RPMI8226 (cell line): ENCODE measurements around the gene MOGAT2.
"Not testable (repeated sequence)": the region's sequence is repeated elsewhere in the genome, so short reads cannot be mapped to it uniquely, and the experiment has no call there.

Experiments
- DNase-seq: peaks from one replicate; pipeline ENCODE4 v3.0.0-alpha.2; 2015

The MOGAT2 gene

GRCh38 chr11:75719340-75720239 lies 2.0 kb downstream of the MOGAT2 start:
- no peak for DNase-seq

DNA sequence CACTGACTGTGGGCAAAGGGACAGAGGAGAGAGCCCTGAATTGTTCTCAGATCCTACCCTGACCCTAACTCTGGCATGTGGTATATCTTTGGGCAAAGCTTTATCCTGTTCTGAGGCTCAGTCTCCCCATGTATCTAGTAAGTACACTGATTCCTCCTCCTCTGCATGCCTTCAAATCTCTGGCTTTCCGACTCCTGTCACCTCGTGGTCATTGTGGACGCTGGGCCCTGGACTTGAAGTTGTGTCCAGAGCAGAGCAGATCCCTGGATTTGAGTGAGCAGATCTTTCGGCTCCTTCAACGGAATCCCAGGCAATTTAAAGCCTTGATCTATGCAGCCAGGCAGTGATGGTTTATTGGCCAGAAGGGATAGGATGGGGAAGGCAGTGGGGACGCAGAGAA lies 3.0 kb downstream of the MOGAT2 start:
- DNase-seq, result no peak

DNA sequence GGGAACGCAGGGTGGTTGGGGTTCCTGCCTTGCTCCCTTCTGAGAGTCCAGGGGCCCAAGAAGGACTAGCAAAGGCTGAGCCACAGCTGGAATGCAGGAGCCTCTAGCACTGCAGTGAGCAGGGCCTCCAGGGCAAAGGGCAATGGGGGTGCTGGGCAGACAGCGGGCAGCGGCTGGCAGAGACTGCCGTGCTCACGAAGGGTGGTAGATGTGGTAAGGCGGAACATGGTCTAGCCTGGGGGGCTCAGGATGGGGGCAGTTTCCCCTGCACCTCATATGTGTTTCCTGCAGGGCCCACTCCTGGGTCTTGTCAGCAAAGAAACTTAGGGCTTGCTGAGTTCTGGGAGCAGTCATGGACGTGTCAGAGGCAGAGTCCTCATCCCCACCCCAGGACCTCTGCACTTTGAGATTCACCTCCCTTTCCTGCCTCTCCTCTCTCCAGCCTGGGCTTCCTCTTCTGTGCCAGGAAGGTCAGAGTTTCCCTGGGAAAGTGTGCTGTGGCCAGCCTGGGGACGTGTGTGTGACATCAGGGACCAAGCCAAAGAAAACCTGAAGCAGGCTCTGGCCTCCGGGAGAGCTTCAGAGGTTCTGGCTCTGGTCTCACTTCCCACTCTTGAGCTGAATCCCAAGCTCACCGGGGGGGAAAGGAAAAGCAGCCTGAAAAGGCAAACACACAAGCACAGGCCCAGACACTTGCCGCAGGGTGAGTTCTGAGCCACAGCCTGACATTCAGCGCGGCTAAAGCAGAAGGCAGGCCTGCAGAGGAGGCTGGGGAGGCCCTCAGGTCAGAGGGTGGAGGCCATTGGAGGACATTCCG lies 4.4 kb downstream of the MOGAT2 start:
- no peak for DNase-seq

GRCh38 chr11:75722669-75723042 lies 5.0 kb downstream of the MOGAT2 start:
- DNase-seq, result peak; percentile 98

GRCh38 chr11:75725547-75726320 lies 8.1 kb downstream of the MOGAT2 start:
- no peak for DNase-seq

DNA sequence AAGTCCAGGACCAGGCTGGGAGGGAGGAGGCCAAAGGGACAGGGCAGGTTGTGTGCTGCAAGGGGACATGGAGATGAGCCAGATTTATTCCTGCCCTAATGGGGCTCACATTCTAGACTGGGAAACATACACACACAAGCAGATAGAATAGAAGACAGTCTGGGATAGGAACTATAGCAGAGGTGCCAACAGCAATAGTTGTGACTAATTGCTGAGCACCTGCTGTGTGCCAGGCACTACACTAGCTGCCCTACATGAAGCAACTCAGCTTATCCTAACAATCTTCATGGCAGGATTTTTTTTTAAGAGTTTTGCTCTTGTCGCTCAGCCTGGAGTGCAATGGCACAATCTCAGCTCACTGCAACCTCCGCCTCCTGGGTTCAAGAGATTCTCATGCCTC lies 11.4 kb downstream of the MOGAT2 start:
- no peak for DNase-seq

- DNase-seq, result no peak
These were observed 13.5 kb downstream of the MOGAT2 start for GRCh38 chr11:75731095-75731494.

- no peak for DNase-seq
These were observed 15.4 kb downstream of the MOGAT2 start for GRCh38 chr11:75733071-75733430.

DNA sequence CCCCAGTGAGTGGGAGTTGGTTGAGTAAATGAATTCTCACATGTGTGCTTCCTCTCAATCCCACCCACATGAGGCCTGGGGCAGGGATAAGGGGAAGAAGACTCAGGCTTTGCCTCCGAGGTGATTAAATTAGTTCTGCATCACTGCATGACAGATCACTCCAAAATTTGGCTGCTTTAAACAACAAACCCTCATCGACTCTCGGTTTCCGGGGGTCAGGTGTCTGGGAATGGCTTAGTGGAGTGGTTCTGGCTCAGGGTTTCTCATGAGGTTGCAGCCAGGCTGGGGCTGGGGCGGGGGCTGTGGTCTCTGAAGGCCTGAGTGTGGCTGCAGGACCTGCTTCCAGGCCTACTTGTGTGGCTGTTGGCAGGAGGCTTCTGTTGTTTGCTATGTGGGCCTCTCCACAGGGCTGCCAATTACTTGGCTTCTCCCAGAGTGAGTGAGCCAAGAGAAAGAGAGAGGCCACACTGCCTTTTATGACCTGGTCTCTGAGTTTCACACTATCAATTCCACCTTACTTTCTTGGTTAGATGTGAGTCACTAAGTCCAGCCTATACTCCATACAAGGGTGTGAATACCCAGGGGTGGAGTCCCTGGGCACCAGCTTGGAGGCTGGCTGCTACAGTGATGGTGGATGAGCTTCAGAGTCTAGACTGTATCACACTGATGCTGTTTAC lies 15.9 kb downstream of the MOGAT2 start:
- DNase-seq, result no peak

GRCh38 chr11:75734491-75735180 lies 17.0 kb downstream of the MOGAT2 start:
- peak; percentile 91 for DNase-seq

GRCh38 chr11:75735181-75735845 lies 17.7 kb downstream of the MOGAT2 start:
- DNase-seq, result no peak

DNA sequence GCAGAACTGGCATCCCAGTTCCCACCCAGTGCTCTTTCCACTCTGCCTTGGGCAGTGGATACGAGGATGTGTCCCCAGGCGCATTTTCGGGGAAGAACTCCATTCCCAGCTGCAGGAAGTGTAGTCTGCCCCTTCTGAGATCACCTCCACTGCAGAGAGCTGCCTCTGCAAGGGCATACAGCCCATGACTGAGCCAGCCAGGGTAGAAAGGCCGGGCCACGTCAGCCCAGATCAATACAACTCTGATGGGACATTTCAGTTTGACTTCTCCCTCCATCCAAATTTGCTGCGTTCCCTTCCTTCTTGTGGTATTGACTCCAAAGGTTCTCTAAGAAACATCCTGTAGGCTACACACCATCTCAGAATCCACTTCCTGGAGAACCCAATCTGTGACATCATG lies 19.7 kb downstream of the MOGAT2 start:
- DNase-seq, result no peak

DNA sequence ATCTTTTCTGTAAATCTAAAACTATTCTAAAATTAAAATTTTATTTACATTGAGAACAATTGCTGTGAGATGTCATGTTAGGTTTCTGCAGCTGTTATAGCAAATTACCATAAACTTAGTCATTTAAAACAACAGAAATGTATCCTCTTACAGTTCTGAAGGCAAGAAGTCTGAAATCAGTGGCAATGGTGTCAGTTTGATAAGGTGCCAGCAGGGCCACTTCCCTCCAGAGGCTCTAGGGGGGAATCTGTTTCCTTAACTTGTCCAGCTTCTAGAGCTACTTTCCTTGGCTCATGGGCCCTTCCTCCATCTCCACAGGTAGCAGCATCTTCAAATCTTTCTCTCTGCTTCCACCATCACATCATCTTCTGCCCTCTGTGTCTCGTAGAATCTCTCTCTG lies 23.0 kb downstream of the MOGAT2 start:
- DNase-seq, result no peak

DNA sequence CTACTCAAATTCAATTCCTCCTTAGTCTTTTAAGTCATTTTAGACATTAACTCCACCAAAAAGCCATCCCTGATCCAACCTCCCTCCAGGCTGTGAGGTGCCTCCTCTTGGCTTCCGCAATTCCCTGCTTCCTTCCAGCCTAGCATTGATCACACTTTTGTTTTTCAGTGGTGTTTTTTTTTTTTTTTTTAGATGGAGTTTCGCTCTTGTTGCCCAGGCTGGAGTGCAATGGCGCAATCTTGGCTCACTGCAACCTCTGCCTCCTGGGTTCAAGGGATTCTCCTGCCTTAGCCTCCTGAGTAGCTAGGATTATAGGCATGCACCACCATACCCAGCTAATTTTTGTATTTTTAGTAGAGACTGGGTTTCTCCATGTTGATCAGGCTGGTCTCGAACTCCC lies 25.5 kb downstream of the MOGAT2 start:
- DNase-seq, result not testable (repeated sequence)

DNA sequence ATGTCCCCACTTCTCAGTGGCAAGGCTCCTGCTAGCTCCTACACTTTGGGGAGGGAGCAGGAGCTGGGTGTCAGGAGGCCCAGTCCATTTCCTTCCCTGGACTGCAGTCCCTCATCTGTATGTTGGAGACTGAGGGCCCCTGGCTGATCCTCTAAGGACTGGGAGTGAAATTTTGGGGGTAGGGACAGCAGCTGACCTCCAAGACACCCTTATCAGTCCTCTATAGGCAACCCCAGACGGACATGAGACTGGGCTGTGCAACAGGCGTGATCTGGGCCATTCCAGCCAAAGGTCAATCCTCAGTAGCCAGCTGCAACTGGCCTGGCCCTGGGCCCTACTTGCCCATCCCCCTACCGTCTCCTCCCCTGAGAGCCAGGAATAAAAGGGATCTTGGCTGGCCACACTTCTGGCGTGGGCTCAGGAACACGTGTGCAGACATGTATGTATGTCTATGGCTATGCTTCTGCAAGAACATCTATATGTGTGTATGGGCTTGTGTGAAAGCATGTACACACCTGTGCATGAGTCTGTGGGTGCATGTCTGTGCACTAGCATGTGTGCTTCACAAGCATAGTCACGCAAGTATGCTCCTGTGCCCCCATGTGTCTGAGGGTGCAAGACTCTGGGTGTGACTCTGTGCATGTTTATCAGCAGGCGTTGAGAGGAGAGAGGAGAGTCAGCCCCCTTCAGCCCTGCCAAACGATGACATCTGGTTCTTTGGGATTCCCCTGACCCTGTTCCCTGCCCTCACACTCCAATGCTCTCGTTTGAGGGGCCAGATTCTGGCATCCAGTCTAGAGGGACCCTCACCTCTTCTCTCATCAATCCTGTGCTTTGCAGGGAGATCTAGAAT lies 26.3 kb downstream of the MOGAT2 start:
- DNase-seq, result no peak

GRCh38 chr11:75745807-75746206 lies 28.2 kb downstream of the MOGAT2 start:
- DNase-seq, result no peak

- not testable (repeated sequence) for DNase-seq
These were observed 31.2 kb downstream of the MOGAT2 start for GRCh38 chr11:75748729-75749273.

DNA sequence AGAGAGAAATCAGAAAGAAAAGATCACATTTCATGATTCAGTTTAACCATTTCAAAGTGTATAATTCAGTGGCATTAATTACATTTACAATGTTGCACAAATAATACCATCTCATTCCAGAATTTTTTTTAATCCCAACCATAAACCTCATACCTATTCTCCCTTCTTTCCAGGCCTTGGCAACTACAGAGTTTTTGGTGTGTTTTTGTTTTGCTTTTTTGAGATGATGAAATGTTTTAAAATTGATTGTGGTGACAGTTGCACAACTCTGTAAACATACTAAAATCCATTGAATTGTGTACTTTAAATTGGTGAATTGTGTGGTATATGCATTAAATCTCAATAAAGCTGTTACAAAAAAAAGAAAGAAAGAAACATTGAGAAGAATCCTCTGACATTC lies 37.3 kb downstream of the MOGAT2 start:
- DNase-seq, result not testable (repeated sequence)

- no peak for DNase-seq
These were observed 40.0 kb downstream of the MOGAT2 start for GRCh38 chr11:75757651-75758050.

GRCh38 chr11:75759832-75760231 lies 42.2 kb downstream of the MOGAT2 start:
- no peak for DNase-seq
